ENCODE results near the gene FAM135A. TPM values are rescaled to one million over a fixed set of nuclear protein-coding genes. Genes with fewer than 3 reads are reported as not detected.
"Not testable (repeated sequence)": the region's sequence is repeated elsewhere in the genome, so short reads cannot be mapped to it uniquely, and the experiment has no call there.

FAM135A gene
- total and polyA plus RNA-seq, 9 donors, result 13.7 to 19.7 (median 16.6) TPM

GRCh38 chr6:70530023-70530422 is 116.7 kb downstream of the FAM135A start:
- no CpG with 5 or more reads among the region's 2 CpGs for whole genome bisulfite sequencing (ENCODE audit: insufficient coverage)

GRCh38 chr6:70531133-70531532 is 117.8 kb downstream of the FAM135A start:
- H3K27me3 ChIP-seq (ENCODE audit: control insufficient read depth, insufficient read depth, low read length), result no peaks in the 10 kb centered on the region
- H3K36me3 ChIP-seq (ENCODE audit: control insufficient read depth, insufficient read depth, low read length), result peaks cover 4% of the 10 kb centered on the region
- no peaks in the 10 kb centered on the region for H3K9me3 ChIP-seq (replicated peaks; ENCODE audit: control insufficient read depth, low read depth, low read length)
- no peak overlapping the region for H3K27ac ChIP-seq (ENCODE audit: low read length)
- no peak for DNase-seq
- no peak overlapping the region for H3K4me3 ChIP-seq (ENCODE audit: low read length)
- H3K4me1 ChIP-seq (ENCODE audit: control insufficient read depth, insufficient read depth, low read length), result no peaks in the 10 kb centered on the region
- WGBS (ENCODE audit: insufficient coverage), result no CpG with 5 or more reads among the region's 1 CpG

More at GRCh38 chr6:70530023-70530422, 116.7 kb downstream of the FAM135A start:
- Histone ChIP-seq H3K27ac (ENCODE audit: low read length) (no peak overlapping the region), H3K9me3 (replicated peaks; ENCODE audit: control insufficient read depth, low read depth, low read length) (no peaks in the 10 kb centered on the region), H3K36me3 (ENCODE audit: control insufficient read depth, insufficient read depth, low read length) (peaks cover under 1% of the 10 kb centered on the region), H3K4me3 (ENCODE audit: low read length) (no peak overlapping the region), H3K4me1 (ENCODE audit: control insufficient read depth, insufficient read depth, low read length) (no peaks in the 10 kb centered on the region), H3K27me3 (ENCODE audit: control insufficient read depth, insufficient read depth, low read length) (no peaks in the 10 kb centered on the region)
- DNase-seq, result no peak

GRCh38 chr6:70537266-70537665 is 124.0 kb downstream of the FAM135A start:
- Histone ChIP-seq H3K9me3 (replicated peaks; ENCODE audit: control insufficient read depth, low read depth, low read length) (no peaks in the 10 kb centered on the region), H3K36me3 (ENCODE audit: control insufficient read depth, insufficient read depth, low read length) (peaks cover 10% of the 10 kb centered on the region), H3K27me3 (ENCODE audit: control insufficient read depth, insufficient read depth, low read length) (no peaks in the 10 kb centered on the region)

GRCh38 chr6:70538376-70538775 is 125.1 kb downstream of the FAM135A start:
- Histone ChIP-seq H3K27me3 (ENCODE audit: control insufficient read depth, insufficient read depth, low read length) (no peaks in the 10 kb centered on the region), H3K27ac (ENCODE audit: low read length) (no peak overlapping the region), H3K9me3 (replicated peaks; ENCODE audit: control insufficient read depth, low read depth, low read length) (no peaks in the 10 kb centered on the region), H3K36me3 (ENCODE audit: control insufficient read depth, insufficient read depth, low read length) (peaks cover 10% of the 10 kb centered on the region), H3K4me1 (ENCODE audit: control insufficient read depth, insufficient read depth, low read length) (no peaks in the 10 kb centered on the region), H3K4me3 (ENCODE audit: low read length) (no peak overlapping the region)
- WGBS (ENCODE audit: insufficient coverage), result no CpG with 5 or more reads among the region's 1 CpG
- DNase-seq, result peak; percentile 15

More at GRCh38 chr6:70537266-70537665, 124.0 kb downstream of the FAM135A start:
- no peaks in the 10 kb centered on the region for H3K4me1 ChIP-seq (ENCODE audit: control insufficient read depth, insufficient read depth, low read length)
- no peak overlapping the region for H3K4me3 ChIP-seq (ENCODE audit: low read length)
- no peak overlapping the region for H3K27ac ChIP-seq (ENCODE audit: low read length)
- WGBS (ENCODE audit: insufficient coverage), result no CpG with 5 or more reads among the region's 1 CpG
- no peak for DNase-seq

GRCh38 chr6:70547313-70547712 is 134.0 kb downstream of the FAM135A start:
- Histone ChIP-seq H3K27ac (ENCODE audit: low read length) (no peak overlapping the region), H3K4me3 (ENCODE audit: low read length) (no peak overlapping the region), H3K27me3 (ENCODE audit: control insufficient read depth, insufficient read depth, low read length) (no peaks in the 10 kb centered on the region), H3K36me3 (ENCODE audit: control insufficient read depth, insufficient read depth, low read length) (peaks cover 5% of the 10 kb centered on the region), H3K4me1 (ENCODE audit: control insufficient read depth, insufficient read depth, low read length) (no peaks in the 10 kb centered on the region), H3K9me3 (replicated peaks; ENCODE audit: control insufficient read depth, low read depth, low read length) (no peaks in the 10 kb centered on the region)
- DNase-seq, result peak; percentile 32

GRCh38 chr6:70547905-70548304 is 134.6 kb downstream of the FAM135A start:
- Histone ChIP-seq H3K27me3 (ENCODE audit: control insufficient read depth, insufficient read depth, low read length) (no peaks in the 10 kb centered on the region), H3K9me3 (replicated peaks; ENCODE audit: control insufficient read depth, low read depth, low read length) (no peaks in the 10 kb centered on the region), H3K36me3 (ENCODE audit: control insufficient read depth, insufficient read depth, low read length) (peaks cover 5% of the 10 kb centered on the region), H3K27ac (ENCODE audit: low read length) (no peak overlapping the region), H3K4me3 (ENCODE audit: low read length) (no peak overlapping the region), H3K4me1 (ENCODE audit: control insufficient read depth, insufficient read depth, low read length) (no peaks in the 10 kb centered on the region)
- DNase-seq, result no peak
- no CpG with 5 or more reads among the region's 3 CpGs for WGBS (ENCODE audit: insufficient coverage)

GRCh38 chr6:70549327-70549726 is 136.0 kb downstream of the FAM135A start:
- no peak for DNase-seq
- Histone ChIP-seq H3K27ac (ENCODE audit: low read length) (no peak overlapping the region), H3K27me3 (ENCODE audit: control insufficient read depth, insufficient read depth, low read length) (no peaks in the 10 kb centered on the region), H3K36me3 (ENCODE audit: control insufficient read depth, insufficient read depth, low read length) (peaks cover 5% of the 10 kb centered on the region), H3K4me3 (ENCODE audit: low read length) (no peak overlapping the region), H3K9me3 (replicated peaks; ENCODE audit: control insufficient read depth, low read depth, low read length) (no peaks in the 10 kb centered on the region), H3K4me1 (ENCODE audit: control insufficient read depth, insufficient read depth, low read length) (no peaks in the 10 kb centered on the region)

GRCh38 chr6:70551566-70551965 is 138.3 kb downstream of the FAM135A start:
- H3K4me1 ChIP-seq (ENCODE audit: control insufficient read depth, insufficient read depth, low read length), result no peaks in the 10 kb centered on the region
- peaks cover 5% of the 10 kb centered on the region for H3K36me3 ChIP-seq (ENCODE audit: control insufficient read depth, insufficient read depth, low read length)
- H3K27ac ChIP-seq (ENCODE audit: low read length), result no peak overlapping the region
- WGBS (ENCODE audit: insufficient coverage), result no CpG with 5 or more reads among the region's 1 CpG
- no peaks in the 10 kb centered on the region for H3K27me3 ChIP-seq (ENCODE audit: control insufficient read depth, insufficient read depth, low read length)
- no peak for DNase-seq
- no peaks in the 10 kb centered on the region for H3K9me3 ChIP-seq (replicated peaks; ENCODE audit: control insufficient read depth, low read depth, low read length)
- H3K4me3 ChIP-seq (ENCODE audit: low read length), result no peak overlapping the region

- H3K27me3 ChIP-seq (ENCODE audit: control insufficient read depth, insufficient read depth, low read length); H3K4me3 ChIP-seq (ENCODE audit: low read length); H3K9me3 ChIP-seq (replicated peaks; ENCODE audit: control insufficient read depth, low read depth, low read length); H3K27ac ChIP-seq (ENCODE audit: low read length); H3K36me3 ChIP-seq (ENCODE audit: control insufficient read depth, insufficient read depth, low read length); H3K4me1 ChIP-seq (ENCODE audit: control insufficient read depth, insufficient read depth, low read length): not testable (repeated sequence)
- WGBS (ENCODE audit: insufficient coverage), result 77% methylated on average over 6 of the region's 13 CpGs
- DNase-seq, result peak; percentile 5
Observed at GRCh38 chr6:70552286-70552940, 139.1 kb downstream of the FAM135A start.

- H3K36me3 ChIP-seq (ENCODE audit: control insufficient read depth, insufficient read depth, low read length), result peaks cover 5% of the 10 kb centered on the region
- H3K4me1 ChIP-seq (ENCODE audit: control insufficient read depth, insufficient read depth, low read length), result no peaks in the 10 kb centered on the region
- H3K9me3 ChIP-seq (replicated peaks; ENCODE audit: control insufficient read depth, low read depth, low read length), result no peaks in the 10 kb centered on the region
- H3K27me3 ChIP-seq (ENCODE audit: control insufficient read depth, insufficient read depth, low read length), result no peaks in the 10 kb centered on the region
- H3K27ac ChIP-seq (ENCODE audit: low read length), result no peak overlapping the region
- no peak for DNase-seq
- no CpG with 5 or more reads among the region's 1 CpG for WGBS (ENCODE audit: insufficient coverage)
- no peak overlapping the region for H3K4me3 ChIP-seq (ENCODE audit: low read length)
Observed at GRCh38 chr6:70552974-70553373, 139.7 kb downstream of the FAM135A start.

- no peak overlapping the region for H3K27ac ChIP-seq (ENCODE audit: low read length)
- no peaks in the 10 kb centered on the region for H3K9me3 ChIP-seq (replicated peaks; ENCODE audit: control insufficient read depth, low read depth, low read length)
- H3K4me1 ChIP-seq (ENCODE audit: control insufficient read depth, insufficient read depth, low read length), result no peaks in the 10 kb centered on the region
- H3K36me3 ChIP-seq (ENCODE audit: control insufficient read depth, insufficient read depth, low read length), result no peaks in the 10 kb centered on the region
- no peak for DNase-seq
- H3K4me3 ChIP-seq (ENCODE audit: low read length), result no peak overlapping the region
- WGBS (ENCODE audit: insufficient coverage), result no CpG with 5 or more reads among the region's 1 CpG
- H3K27me3 ChIP-seq (ENCODE audit: control insufficient read depth, insufficient read depth, low read length), result no peaks in the 10 kb centered on the region
Observed at GRCh38 chr6:70557998-70558397, 144.7 kb downstream of the FAM135A start.

All from muscle of leg (tissue), 11 donors.